ENCODE results near the gene LYZL1.
"Not testable (repeated sequence)": the region's sequence is repeated elsewhere in the genome, so short reads cannot be mapped to it uniquely, and the experiment has no call there.

LYZL1 gene

DNA sequence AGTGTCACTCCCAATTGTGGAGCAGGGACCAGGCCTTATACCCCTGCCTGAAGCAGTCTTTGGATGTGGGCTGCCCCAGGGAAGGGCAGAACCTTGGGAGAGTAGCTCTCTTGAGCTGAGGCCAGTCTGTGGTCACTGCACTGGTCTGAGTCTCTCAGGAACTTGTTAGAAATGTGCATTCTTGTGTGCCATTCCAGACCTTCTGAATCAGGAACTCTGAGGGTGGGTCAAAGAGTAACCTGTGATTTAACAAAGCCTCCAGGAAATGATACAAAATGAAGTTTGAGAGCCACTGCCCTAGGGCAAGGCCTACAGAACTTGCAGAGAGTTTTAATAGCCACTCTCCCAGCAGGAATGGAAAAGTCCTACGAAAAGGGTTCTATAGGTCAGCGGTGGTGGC lies 68.1 kb downstream of the LYZL1 start:
- no peak for DNase-seq
- no peaks in the 10 kb centered on the region for H3K36me3 ChIP-seq
- H3K4me3 ChIP-seq (ENCODE audit: low read depth, low read length) = no peak overlapping the region
- TF ChIP-seq CTCF (IDR thresholded peaks at IDR 0.05; ENCODE audit: low read depth, low read length) = no peak
- H3K27me3 ChIP-seq (ENCODE audit: insufficient read depth, low read depth, severe bottlenecking) = no peaks in the 10 kb centered on the region
- no peak overlapping the region for H3K27ac ChIP-seq
- no peaks in the 10 kb centered on the region for H3K9me3 ChIP-seq (ENCODE audit: severe bottlenecking)

- H3K27me3 ChIP-seq (ENCODE audit: insufficient read depth, low read depth, severe bottlenecking) = no peaks in the 10 kb centered on the region
- H3K36me3 ChIP-seq = no peaks in the 10 kb centered on the region
- no peak overlapping the region for H3K4me3 ChIP-seq (ENCODE audit: low read depth, low read length)
- DNase-seq = no peak
- no peaks in the 10 kb centered on the region for H3K9me3 ChIP-seq (ENCODE audit: severe bottlenecking)
- no peak overlapping the region for H3K27ac ChIP-seq
- TF ChIP-seq CTCF (IDR thresholded peaks at IDR 0.05; ENCODE audit: low read depth, low read length) = no peak
These were observed 69.2 kb downstream of the LYZL1 start for GRCh38 chr10:29358010-29358616.

DNA sequence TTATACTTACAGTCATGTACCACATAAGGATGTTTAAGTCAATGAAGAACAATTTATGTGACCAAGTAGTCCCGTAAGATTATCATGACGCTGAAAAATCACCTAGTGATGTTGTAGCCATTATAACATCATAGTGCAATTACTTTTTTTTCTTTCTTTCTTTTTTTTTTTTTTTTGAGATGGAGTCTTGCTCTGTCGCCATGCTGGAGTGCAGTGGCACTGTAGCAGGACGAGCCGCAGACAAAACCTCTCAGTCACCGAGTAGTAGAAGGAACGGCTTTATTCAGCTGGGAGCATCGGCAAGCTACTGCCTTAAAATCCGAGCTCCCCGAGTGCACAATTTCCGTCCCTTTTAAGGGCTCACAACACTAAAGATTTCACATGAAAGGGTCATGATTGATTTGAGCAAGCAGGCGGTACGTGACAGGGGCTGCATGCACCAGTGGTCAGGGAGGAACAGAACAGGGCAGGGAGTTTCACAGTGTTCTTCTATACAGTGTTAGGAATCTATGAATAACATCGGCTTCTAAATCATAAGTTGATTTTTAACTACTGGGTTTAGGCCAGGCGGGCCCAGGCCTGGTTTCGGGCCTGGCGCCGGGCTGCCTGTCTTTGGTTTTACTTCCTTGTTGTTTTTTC lies 71.5 kb downstream of the LYZL1 start:
- not testable (repeated sequence) for H3K9me3 ChIP-seq (ENCODE audit: severe bottlenecking); DNase-seq; H3K36me3 ChIP-seq; H3K27me3 ChIP-seq (ENCODE audit: insufficient read depth, low read depth, severe bottlenecking); H3K27ac ChIP-seq; H3K4me3 ChIP-seq (ENCODE audit: low read depth, low read length)
